Measurements from ENCODE around the gene OGT.
"Not testable (repeated sequence)": the region's sequence is repeated elsewhere in the genome, so short reads cannot be mapped to it uniquely, and the experiment has no call there.

Gene OGT

DNA sequence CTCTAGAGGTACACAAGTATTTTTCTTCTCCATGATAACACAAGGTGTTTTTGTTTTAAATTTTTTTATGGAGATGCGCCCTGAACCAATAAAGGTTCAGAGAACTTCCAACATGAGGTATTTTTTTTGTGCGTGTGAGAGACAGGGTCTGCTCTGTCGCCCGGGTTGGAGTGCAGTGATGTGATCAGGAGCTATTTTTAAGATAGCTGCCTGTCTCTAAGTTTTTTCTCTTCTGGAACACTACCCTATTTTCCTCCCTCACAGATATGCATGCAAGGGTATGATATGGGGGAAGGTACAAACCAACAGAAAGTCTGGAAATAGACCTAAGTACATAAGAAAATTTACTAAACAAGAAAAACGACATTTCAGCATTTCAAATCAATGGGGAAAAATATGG lies 48.3 kb downstream of the OGT start:
- TF ChIP-seq, protein P1, sequence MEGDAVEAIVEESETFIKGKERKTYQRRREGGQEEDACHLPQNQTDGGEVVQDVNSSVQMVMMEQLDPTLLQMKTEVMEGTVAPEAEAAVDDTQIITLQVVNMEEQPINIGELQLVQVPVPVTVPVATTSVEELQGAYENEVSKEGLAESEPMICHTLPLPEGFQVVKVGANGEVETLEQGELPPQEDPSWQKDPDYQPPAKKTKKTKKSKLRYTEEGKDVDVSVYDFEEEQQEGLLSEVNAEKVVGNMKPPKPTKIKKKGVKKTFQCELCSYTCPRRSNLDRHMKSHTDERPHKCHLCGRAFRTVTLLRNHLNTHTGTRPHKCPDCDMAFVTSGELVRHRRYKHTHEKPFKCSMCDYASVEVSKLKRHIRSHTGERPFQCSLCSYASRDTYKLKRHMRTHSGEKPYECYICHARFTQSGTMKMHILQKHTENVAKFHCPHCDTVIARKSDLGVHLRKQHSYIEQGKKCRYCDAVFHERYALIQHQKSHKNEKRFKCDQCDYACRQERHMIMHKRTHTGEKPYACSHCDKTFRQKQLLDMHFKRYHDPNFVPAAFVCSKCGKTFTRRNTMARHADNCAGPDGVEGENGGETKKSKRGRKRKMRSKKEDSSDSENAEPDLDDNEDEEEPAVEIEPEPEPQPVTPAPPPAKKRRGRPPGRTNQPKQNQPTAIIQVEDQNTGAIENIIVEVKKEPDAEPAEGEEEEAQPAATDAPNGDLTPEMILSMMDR (IDR thresholded peaks at IDR 0.05; ENCODE audit: low read depth, low read length), result no peak

DNA sequence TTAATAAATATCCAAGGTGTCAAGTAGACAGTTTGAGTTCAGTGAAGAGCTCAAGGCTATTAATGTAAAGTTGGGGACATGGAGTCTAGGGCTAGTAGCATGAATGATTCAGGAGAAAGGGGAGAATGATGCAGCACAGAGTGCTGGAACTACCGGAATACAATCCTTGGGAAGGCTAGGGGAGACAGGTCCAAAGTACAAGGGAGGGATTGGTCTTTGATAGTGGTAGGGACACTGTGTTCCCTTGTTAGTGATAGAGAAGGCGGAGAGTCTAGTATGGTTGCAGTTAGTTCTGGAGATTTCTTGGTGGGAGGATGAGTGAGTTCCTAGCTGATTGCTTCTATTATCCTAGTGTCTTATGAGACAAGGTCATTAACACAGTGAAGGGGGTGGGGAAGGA lies 54.0 kb downstream of the OGT start:
- TF ChIP-seq, protein P1 (IDR thresholded peaks at IDR 0.05; ENCODE audit: low read depth, low read length), result no peak
- no peaks in the 10 kb centered on the region for H3K27me3 ChIP-seq
- no peaks in the 10 kb centered on the region for H3K4me1 ChIP-seq
- no peaks in the 10 kb centered on the region for H3K36me3 ChIP-seq
- DNase-seq, result no peak
- H3K9me3 ChIP-seq, result no peaks in the 10 kb centered on the region
- H3K4me3 ChIP-seq (ENCODE audit: low read depth, low read length), result no peak overlapping the region

More for the DNA sequence above, 48.3 kb downstream of the OGT start:
- Histone ChIP-seq H3K27me3 (no peaks in the 10 kb centered on the region), H3K36me3 (no peaks in the 10 kb centered on the region), H3K4me1 (no peaks in the 10 kb centered on the region), H3K4me3 (ENCODE audit: low read depth, low read length) (no peak overlapping the region), H3K9me3 (no peaks in the 10 kb centered on the region)
- no peak for DNase-seq

DNA sequence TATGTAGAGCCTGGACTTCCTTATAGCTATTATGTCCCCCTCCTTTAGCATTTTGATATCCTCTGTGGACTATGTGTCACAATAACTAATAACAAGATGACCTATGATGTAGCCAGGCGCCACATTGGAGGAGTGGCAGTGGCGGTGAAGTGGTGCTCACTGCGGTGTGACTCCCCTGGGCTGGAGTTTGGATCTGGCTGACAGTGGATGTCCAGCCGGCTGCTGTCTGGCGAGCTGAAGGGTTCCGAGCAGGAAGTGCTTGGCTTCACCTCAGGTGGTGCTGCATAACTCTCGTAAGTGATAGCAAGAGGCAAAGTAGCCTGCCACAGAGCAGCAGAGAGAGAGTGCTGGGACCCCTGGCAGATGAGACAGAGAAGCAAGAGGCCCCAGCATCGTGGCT lies 60.3 kb downstream of the OGT start:
- not testable (repeated sequence) for H3K4me1 ChIP-seq; H3K9me3 ChIP-seq; H3K4me3 ChIP-seq (ENCODE audit: low read depth, low read length); H3K36me3 ChIP-seq; H3K27me3 ChIP-seq; DNase-seq

DNA sequence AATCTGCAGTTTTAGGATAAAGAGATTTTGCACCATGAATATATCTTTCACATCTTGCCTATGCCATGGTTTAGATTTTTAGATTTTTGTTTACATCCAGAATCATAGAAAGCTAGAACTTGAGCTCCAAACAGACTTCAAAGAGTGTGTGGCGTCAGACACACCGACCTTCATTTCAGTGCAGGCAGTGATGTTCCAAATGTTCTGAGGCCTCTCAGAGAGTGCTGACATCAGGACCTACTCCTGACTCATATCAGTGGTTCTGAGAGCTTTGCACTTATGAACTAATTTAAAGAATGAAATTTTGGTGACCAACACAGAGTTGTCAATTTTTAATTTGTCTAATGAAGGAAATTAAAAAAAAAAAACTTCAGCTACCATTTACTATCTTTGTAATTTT lies 67.1 kb downstream of the OGT start:
- no peak for DNase-seq
- Histone ChIP-seq H3K4me1 (no peaks in the 10 kb centered on the region), H3K36me3 (no peaks in the 10 kb centered on the region), H3K27me3 (no peaks in the 10 kb centered on the region), H3K4me3 (ENCODE audit: low read depth, low read length) (no peak overlapping the region), H3K9me3 (no peaks in the 10 kb centered on the region)
- TF ChIP-seq, protein P1 (IDR thresholded peaks at IDR 0.05; ENCODE audit: low read depth, low read length), result no peak

DNA sequence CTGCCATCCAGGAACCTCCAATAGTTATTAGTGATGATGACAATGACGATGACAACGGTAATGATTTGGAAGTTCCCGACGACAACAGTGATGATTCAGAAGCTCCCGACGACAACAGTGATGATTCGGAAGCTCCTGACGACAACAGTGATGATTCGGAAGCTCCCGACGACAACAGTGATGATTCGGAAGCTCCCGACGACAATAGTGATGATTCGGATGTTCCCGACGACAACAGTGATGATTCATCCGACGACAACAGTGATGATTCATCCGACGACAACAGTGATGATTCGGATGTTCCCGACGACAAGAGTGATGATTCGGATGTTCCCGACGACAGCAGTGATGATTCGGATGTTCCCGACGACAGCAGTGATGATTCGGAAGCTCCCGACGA lies 70.7 kb downstream of the OGT start:
- DNase-seq, result no peak
- no peak overlapping the region for H3K4me3 ChIP-seq (ENCODE audit: low read depth, low read length)
- no peaks in the 10 kb centered on the region for H3K36me3 ChIP-seq
- TF ChIP-seq, protein P1 (IDR thresholded peaks at IDR 0.05; ENCODE audit: low read depth, low read length), result no peak
- no peaks in the 10 kb centered on the region for H3K27me3 ChIP-seq
- H3K9me3 ChIP-seq, result no peaks in the 10 kb centered on the region
- H3K4me1 ChIP-seq, result no peaks in the 10 kb centered on the region

DNA sequence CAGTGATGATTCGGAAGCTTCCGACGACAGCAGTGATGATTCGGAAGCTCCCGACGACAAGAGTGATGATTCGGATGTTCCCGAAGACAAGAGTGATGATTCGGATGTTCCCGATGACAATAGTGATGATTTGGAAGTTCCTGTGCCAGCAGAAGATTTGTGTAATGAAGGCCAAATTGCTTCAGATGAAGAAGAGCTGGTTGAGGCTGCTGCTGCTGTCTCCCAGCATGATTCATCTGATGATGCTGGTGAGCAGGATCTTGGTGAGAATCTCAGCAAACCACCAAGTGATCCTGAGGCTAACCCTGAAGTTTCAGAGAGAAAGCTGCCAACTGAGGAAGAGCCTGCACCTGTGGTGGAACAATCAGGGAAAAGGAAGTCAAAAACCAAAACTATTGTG lies 71.2 kb downstream of the OGT start:
- H3K4me3 ChIP-seq (ENCODE audit: low read depth, low read length), result no peak overlapping the region
- TF ChIP-seq, protein P1 (IDR thresholded peaks at IDR 0.05; ENCODE audit: low read depth, low read length), result no peak
- no peaks in the 10 kb centered on the region for H3K9me3 ChIP-seq
- no peaks in the 10 kb centered on the region for H3K36me3 ChIP-seq
- DNase-seq, result no peak
- H3K4me1 ChIP-seq, result no peaks in the 10 kb centered on the region
- H3K27me3 ChIP-seq, result no peaks in the 10 kb centered on the region

Measured in BE2C (cell line).